ENCODE results near the gene PINLYP.

DNA sequence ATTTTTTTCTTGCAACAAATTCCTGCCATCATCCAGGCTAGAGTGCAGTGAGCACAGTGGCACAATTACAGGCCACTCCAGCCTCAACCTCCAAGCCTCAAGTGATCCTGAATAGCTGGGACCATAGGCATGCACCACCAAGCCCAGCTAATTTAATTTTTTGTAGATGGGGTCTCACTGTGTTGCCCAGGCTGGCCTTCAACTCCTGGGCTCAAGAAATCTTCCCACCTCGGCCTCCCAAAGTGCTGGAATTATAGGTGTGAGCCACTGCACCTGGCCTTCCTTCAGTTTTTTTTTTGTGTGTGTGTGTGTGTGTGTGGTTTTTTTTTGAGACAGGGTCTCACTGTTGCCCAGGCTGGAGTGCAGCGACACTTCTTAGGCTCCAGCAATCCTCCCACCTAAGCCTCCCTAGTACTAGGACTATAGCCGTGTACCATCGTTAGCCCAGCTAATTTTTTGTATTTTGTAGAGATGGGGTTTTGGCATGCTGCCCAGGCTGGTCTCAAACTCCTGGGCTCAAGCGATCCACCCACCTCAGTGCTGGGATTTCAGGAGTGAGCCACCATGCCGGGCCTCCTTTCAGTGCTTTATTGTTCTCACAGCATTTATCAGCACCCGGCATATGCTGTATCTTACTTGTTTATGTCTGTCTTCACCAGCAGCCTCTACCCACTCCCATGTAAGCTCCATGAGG lies 30.4 kb downstream of the PINLYP start:
- TF ChIP-seq TAF1 (IDR thresholded peaks at IDR 0.05; ENCODE audit: borderline replicate concordance, insufficient read depth, low read length) (no peak), POLR2AphosphoS5 (IDR thresholded peaks at IDR 0.05; ENCODE audit: low read depth, low read length) (no peak), SIN3A (IDR thresholded peaks at IDR 0.05; ENCODE audit: borderline replicate concordance, insufficient read depth, low read length) (no peak), FOXP2 (optimal IDR thresholded peaks at IDR 0.05; ENCODE audit: borderline replicate concordance, extremely low read depth, extremely low read length, insufficient read depth) (no peak)
- TF ChIP-seq, protein P1, sequence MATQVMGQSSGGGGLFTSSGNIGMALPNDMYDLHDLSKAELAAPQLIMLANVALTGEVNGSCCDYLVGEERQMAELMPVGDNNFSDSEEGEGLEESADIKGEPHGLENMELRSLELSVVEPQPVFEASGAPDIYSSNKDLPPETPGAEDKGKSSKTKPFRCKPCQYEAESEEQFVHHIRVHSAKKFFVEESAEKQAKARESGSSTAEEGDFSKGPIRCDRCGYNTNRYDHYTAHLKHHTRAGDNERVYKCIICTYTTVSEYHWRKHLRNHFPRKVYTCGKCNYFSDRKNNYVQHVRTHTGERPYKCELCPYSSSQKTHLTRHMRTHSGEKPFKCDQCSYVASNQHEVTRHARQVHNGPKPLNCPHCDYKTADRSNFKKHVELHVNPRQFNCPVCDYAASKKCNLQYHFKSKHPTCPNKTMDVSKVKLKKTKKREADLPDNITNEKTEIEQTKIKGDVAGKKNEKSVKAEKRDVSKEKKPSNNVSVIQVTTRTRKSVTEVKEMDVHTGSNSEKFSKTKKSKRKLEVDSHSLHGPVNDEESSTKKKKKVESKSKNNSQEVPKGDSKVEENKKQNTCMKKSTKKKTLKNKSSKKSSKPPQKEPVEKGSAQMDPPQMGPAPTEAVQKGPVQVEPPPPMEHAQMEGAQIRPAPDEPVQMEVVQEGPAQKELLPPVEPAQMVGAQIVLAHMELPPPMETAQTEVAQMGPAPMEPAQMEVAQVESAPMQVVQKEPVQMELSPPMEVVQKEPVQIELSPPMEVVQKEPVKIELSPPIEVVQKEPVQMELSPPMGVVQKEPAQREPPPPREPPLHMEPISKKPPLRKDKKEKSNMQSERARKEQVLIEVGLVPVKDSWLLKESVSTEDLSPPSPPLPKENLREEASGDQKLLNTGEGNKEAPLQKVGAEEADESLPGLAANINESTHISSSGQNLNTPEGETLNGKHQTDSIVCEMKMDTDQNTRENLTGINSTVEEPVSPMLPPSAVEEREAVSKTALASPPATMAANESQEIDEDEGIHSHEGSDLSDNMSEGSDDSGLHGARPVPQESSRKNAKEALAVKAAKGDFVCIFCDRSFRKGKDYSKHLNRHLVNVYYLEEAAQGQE (IDR thresholded peaks at IDR 0.05; ENCODE audit: insufficient read depth in 1 of 2, low read depth in 2 of 2, low read length in 2 of 2): no peak
